ENCODE results near the gene ZEB2.

- TF ChIP-seq CTCF (IDR thresholded peaks at IDR 0.05) (no peak), POLR2A (IDR thresholded peaks at IDR 0.05) (no peak), EP300 (IDR thresholded peaks at IDR 0.05) (no peak)
Observed at GRCh38 chr2:144507441-144508171, 12.3 kb downstream of the ZEB2 start.

Measured in ovary (tissue), 3 donors.